Measurements from ENCODE around the gene TP63. TPM values are rescaled to one million over a fixed set of nuclear protein-coding genes. Genes with fewer than 3 reads are reported as not detected.
"Not testable (repeated sequence)": the region's sequence is repeated elsewhere in the genome, so short reads cannot be mapped to it uniquely, and the experiment has no call there.

The TP63 gene
- total and polyA plus RNA-seq, 12 donors = 0.11 to 0.84 (median 0.16) TPM; not detected in 1

GRCh38 chr3:189590223-189590622 lies 41.0 kb upstream of the TP63 start:
- no peak for DNase-seq
- WGBS, 4 donors = 82 to 93% (median 87%) methylated on average over 3 of the region's 3 CpGs
- Histone ChIP-seq H3K9me3 (replicated peaks in 1 of 3) (no peaks in the 10 kb centered on the region), H3K36me3 (replicated peaks in 1 of 2) (no peaks in the 10 kb centered on the region), H3K4me3 (no peak overlapping the region), H3K27ac (no peak overlapping the region), H3K4me1 (replicated peaks in 1 of 2) (peaks cover 0 to 4% of the 10 kb centered on the region in 2 donors), H3K27me3 (no peaks in the 10 kb centered on the region)
- intact Hi-C loops (cut with DNase I) = no loop called here
- TF ChIP-seq POLR2A (IDR thresholded peaks at IDR 0.05) (no peak), CTCF (IDR thresholded peaks at IDR 0.05) (no peak)

- Histone ChIP-seq H3K27ac (no peak overlapping the region), H3K4me1 (replicated peaks in 1 of 2) (no peaks in the 10 kb centered on the region), H3K4me3 (no peak overlapping the region), H3K36me3 (replicated peaks in 1 of 2) (no peaks in the 10 kb centered on the region), H3K9me3 (replicated peaks in 1 of 3) (no peaks in the 10 kb centered on the region), H3K27me3 (no peaks in the 10 kb centered on the region)
- TF ChIP-seq CTCF (IDR thresholded peaks at IDR 0.05) (no peak), POLR2A (IDR thresholded peaks at IDR 0.05) (no peak)
- intact Hi-C loops (cut with DNase I) = no loop called here
- no peak for DNase-seq
Measured at GRCh38 chr3:189593581-189593980, 37.6 kb upstream of the TP63 start.

DNA sequence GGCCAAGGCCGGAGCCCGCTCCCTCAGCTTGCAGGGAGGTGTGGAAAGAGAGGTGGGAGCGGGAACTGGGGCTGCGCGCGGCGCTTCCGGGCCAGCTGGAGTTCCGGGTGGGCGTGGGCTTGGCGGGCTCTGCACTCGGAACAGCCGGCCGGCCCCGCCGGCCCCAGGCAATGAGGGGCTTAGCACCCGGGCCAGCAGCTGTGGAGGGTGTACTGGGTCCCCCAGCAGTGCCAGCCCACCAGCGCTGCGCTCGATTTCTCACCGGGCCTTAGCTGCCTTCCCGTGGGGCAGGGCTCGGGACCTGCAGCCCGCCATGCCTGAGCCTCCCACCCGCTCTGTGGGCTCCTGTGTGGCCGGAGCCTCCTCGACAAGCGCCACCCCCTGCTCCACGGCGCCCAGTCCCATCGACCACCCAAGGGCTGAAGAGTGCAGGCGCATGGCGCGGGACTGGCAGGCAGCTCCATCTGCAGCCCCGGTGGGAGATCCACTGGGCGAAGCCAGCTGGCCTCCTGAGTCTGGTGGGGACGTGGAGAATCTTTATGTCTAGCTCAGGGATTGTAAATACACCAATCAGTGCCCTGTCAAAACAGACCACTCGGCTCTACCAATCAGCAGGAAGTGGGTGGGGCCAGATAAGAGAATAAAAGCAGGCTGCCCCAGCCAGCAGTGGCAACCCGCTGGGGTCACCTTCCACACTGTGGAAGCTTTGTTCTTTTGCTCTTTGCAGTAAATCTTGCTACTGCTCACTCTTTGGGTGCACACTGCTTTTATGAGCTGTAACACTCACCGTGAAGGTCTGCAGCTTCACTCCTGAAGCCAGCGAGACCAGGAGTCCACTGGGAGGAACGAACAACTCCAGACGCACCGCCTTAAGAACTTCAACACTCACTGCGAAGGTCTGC lies 34.9 kb upstream of the TP63 start:
- 89 to 96% (median 95%) methylated on average over 14 to 45 of the region's 45 CpGs for WGBS, 4 donors
- H3K9me3 ChIP-seq (replicated peaks in 1 of 3); H3K4me1 ChIP-seq (replicated peaks in 1 of 2); H3K27me3 ChIP-seq; intact Hi-C loops (cut with DNase I); DNase-seq; H3K27ac ChIP-seq; H3K4me3 ChIP-seq; H3K36me3 ChIP-seq (replicated peaks in 1 of 2): not testable (repeated sequence)

- no peaks in the 10 kb centered on the region for H3K9me3 ChIP-seq (replicated peaks in 1 of 3)
- intact Hi-C loops (cut with DNase I) = no loop called here
- H3K36me3 ChIP-seq (replicated peaks in 1 of 2) = no peaks in the 10 kb centered on the region
- no peak for DNase-seq
- H3K4me1 ChIP-seq (replicated peaks in 1 of 2) = no peaks in the 10 kb centered on the region
- WGBS, 4 donors = 78 to 93% (median 84%) methylated on average over 2 of the region's 2 CpGs
- H3K27ac ChIP-seq = no peak overlapping the region
- no peak for TF ChIP-seq CTCF (IDR thresholded peaks at IDR 0.05)
- no peak for TF ChIP-seq POLR2A (IDR thresholded peaks at IDR 0.05)
- H3K4me3 ChIP-seq = no peak overlapping the region
- H3K27me3 ChIP-seq = no peaks in the 10 kb centered on the region
Measured at GRCh38 chr3:189597918-189598317, 33.3 kb upstream of the TP63 start.

Data from adrenal gland (tissue), 12 donors.